HCT116 (cell line): ENCODE measurements around the gene PRKCA. TPM values are rescaled to one million over a fixed set of nuclear protein-coding genes. Genes with fewer than 3 reads are reported as not detected.

Source experiments
- ATAC-seq: fragments of 200-7000 bp; cut with Tn5 transposase; 2 replicates; pipeline ENCODE4 v1.9.1; 2020; ENCODE audit warnings: mild to moderate bottlenecking, moderate library complexity
- BruUV-seq: library from RNA; stranded (reverse); fragments of 400-500 nt; replicated peaks from 2 replicates; lab custom pipeline; 2021; lab: Mats Ljungman, UMichigan
- CTCF ChIA-PET: fragments of 300-600 bp; sonication (Branson Sonifier 250); formaldehyde crosslinking; loops from one replicate; lab custom pipeline; 2021; ENCODE audit warnings: antibody characterized with exemption; lab: Charles Lee
- POLR2A ChIA-PET: fragments of 300-600, 350-600 bp; sonication (Branson Sonifier 250); formaldehyde crosslinking; loops from one replicate; lab custom pipeline; 2021; ENCODE audit warnings: antibody characterized with exemption; lab: Charles Lee
- RAD21 ChIA-PET, 2 experiments: fragments of 300-600 bp; sonication (Branson Sonifier 250); formaldehyde crosslinking; loops; one replicate each; lab custom pipeline; 2023; ENCODE audit warnings: low total read pairs in 2 of 2; ENCODE audit not compliant: uncharacterized antibody in 2 of 2, unreplicated experiment in 2 of 2, low non-redundant PET in 1 of 2; lab: Charles Lee
- DNase-seq: peaks from one replicate; pipeline ENCODE4 v3.0.0-alpha.2; 2010; ENCODE audit warnings: low read depth, low spot score
- H2AFZ ChIP-seq: fragments of 200-600 bp; shearing (Covaris generic), sonication (generic); 2 replicates; pipeline ENCODE4 v1.6.1; 2017; ENCODE audit warnings: low read depth, mixed run types, mixed read lengths, antibody characterized with exemption, low read length; ENCODE audit not compliant: poor library complexity, severe bottlenecking
- H3K27ac ChIP-seq: 2 replicates; pipeline ENCODE4 v1.5.1; 2012; ENCODE audit warnings: low read depth, low read length
- H3K27me3 ChIP-seq: fragments of 200-600 bp; sonication (generic); 2 replicates; pipeline ENCODE4 v1.6.1; 2016; ENCODE audit warnings: mixed run types, low read length, mixed read lengths; ENCODE audit not compliant: insufficient read depth
- H3K36me3 ChIP-seq, 2 experiments: fragments of 200-500 bp in 1 of 2; fragments of 200-600 bp in 1 of 2; sonication (Bioruptor generic) in 1 of 2; sonication (generic) in 1 of 2; 2 replicates each; pipeline versions ENCODE4 v1.5.1 to v1.6.1; 2014 to 2016; ENCODE audit warnings: low read length in 2 of 2, inconsistent platforms in 1 of 2, mixed read lengths in 1 of 2, mixed run types in 1 of 2; ENCODE audit not compliant: insufficient read depth in 2 of 2, control insufficient read depth in 1 of 2
- H3K4me1 ChIP-seq, 2 experiments: fragments of 200-600 bp in 1 of 2; sonication (generic) in 1 of 2; 2 replicates each; pipeline versions ENCODE4 v1.5.1 to v1.6.1; 2012 to 2017; ENCODE audit warnings: low read length in 2 of 2, inconsistent platforms in 1 of 2, mild to moderate bottlenecking in 1 of 2, mixed read lengths in 1 of 2, mixed run types in 1 of 2, moderate library complexity in 1 of 2; ENCODE audit not compliant: insufficient read depth in 2 of 2, control insufficient read depth in 1 of 2
- H3K4me2 ChIP-seq: fragments of 200-600 bp; sonication (generic); 2 replicates; pipeline ENCODE4 v1.6.1; 2017; ENCODE audit warnings: mixed run types, low read length, mixed read lengths
- H3K4me3 ChIP-seq, 2 experiments: fragments of 200-600 bp in 1 of 2; sonication (generic) in 1 of 2; replicated peaks in 1 of 2; 2 replicates each; pipeline ENCODE4 v1.5.1; 2011 to 2016; ENCODE audit warnings: low read length in 2 of 2, control low read depth in 1 of 2, low read depth in 1 of 2, mild to moderate bottlenecking in 1 of 2, mixed read lengths in 1 of 2, mixed run types in 1 of 2
- H3K79me2 ChIP-seq: fragments of 200-600 bp; sonication (generic); 2 replicates; pipeline ENCODE4 v1.6.1; 2017; ENCODE audit warnings: mild to moderate bottlenecking, mixed run types, low read length, moderate library complexity, mixed read lengths; ENCODE audit not compliant: insufficient read depth
- H3K9ac ChIP-seq: fragments of 200-600 bp; sonication (generic); 2 replicates; pipeline ENCODE4 v1.6.1; 2016; ENCODE audit warnings: low read length, mixed read lengths
- H3K9me2 ChIP-seq: fragments of 200-600 bp; sonication (generic), shearing (Covaris generic); 2 replicates; pipeline ENCODE4 v1.6.1; 2017; ENCODE audit warnings: mixed run types, mild to moderate bottlenecking, moderate library complexity; ENCODE audit not compliant: insufficient read depth
- H3K9me3 ChIP-seq, 2 experiments: fragments of 200-500 bp in 1 of 2; fragments of 200-600 bp in 1 of 2; sonication (Bioruptor generic) in 1 of 2; sonication (generic) in 1 of 2; 2 replicates each; pipeline ENCODE4 v1.6.1; 2014 to 2017; ENCODE audit warnings: low read length in 2 of 2, mixed read lengths in 2 of 2, inconsistent platforms in 1 of 2, low read depth in 1 of 2, mild to moderate bottlenecking in 1 of 2, mixed run types in 1 of 2, moderate library complexity in 1 of 2; ENCODE audit not compliant: control insufficient read depth in 1 of 2, insufficient read depth in 1 of 2
- H4K20me1 ChIP-seq: fragments of 200-600 bp; sonication (generic), shearing (Covaris generic); 2 replicates; pipeline ENCODE4 v1.6.1; 2017; ENCODE audit warnings: mixed run types, mild to moderate bottlenecking, moderate library complexity; ENCODE audit not compliant: insufficient read depth
- CEBPB ChIP-seq: IDR thresholded peaks from 2 replicates; pipeline ENCODE4 v1.6.1; 2012; ENCODE audit warnings: low read depth
- EGR1 ChIP-seq: IDR thresholded peaks from 2 replicates; pipeline ENCODE4 v1.6.1; 2012; ENCODE audit warnings: low read depth
- EZH2phosphoT487 ChIP-seq: fragments of 200-600 bp; IDR thresholded peaks from 2 replicates; pipeline ENCODE4 v1.6.1; 2018; ENCODE audit warnings: antibody characterized with exemption, borderline replicate concordance
- FOSL1 ChIP-seq: IDR thresholded peaks from 2 replicates; pipeline ENCODE4 v1.6.1; 2012; ENCODE audit warnings: low read depth
- JUND ChIP-seq: IDR thresholded peaks from 2 replicates; pipeline ENCODE4 v1.6.1; 2012
- MAX ChIP-seq: IDR thresholded peaks from 2 replicates; pipeline ENCODE4 v1.6.1; 2012
- POLR2A ChIP-seq: IDR thresholded peaks from 2 replicates; pipeline ENCODE4 v1.7.0; 2011; ENCODE audit warnings: borderline replicate concordance; ENCODE audit not compliant: insufficient read depth, insufficient read length; ENCODE audit errors: extremely low read depth
- REST ChIP-seq: IDR thresholded peaks from 2 replicates; pipeline ENCODE4 v1.6.1; 2012; ENCODE audit warnings: low read depth
- SP1 ChIP-seq: IDR thresholded peaks from 2 replicates; pipeline ENCODE4 v1.6.1; 2012; ENCODE audit warnings: low read depth
- TCF7L2 ChIP-seq: IDR thresholded peaks from 2 replicates; pipeline ENCODE4 v1.7.0; 2011; ENCODE audit warnings: borderline replicate concordance, inconsistent platforms; ENCODE audit not compliant: insufficient read depth, insufficient read length; ENCODE audit errors: extremely low read depth
- YY1 ChIP-seq: IDR thresholded peaks from 2 replicates; pipeline ENCODE4 v1.6.1; 2011; ENCODE audit warnings: low read length, low read depth, moderate library complexity, mild to moderate bottlenecking; ENCODE audit not compliant: insufficient replicate concordance; ENCODE audit errors: extremely low read depth
- ZBTB33 ChIP-seq: IDR thresholded peaks from 2 replicates; pipeline ENCODE4 v1.6.1; 2011; ENCODE audit warnings: mild to moderate bottlenecking, low read length, moderate library complexity; ENCODE audit not compliant: insufficient replicate concordance; ENCODE audit errors: extremely low read depth
- intact Hi-C: fragments of 100-400 bp; cut with micrococcal nuclease; formaldehyde crosslinking; loops from 2 replicates; pipeline ENCODE4 v1.10.0; 2022
- total RNA-seq: library from RNA; stranded (reverse); gene quantifications from one replicate; pipeline ENCODE4 v1.2.1, GENCODE V29; 2021; ENCODE audit not compliant: unreplicated experiment
- TF ChIP-seq, protein P1 (sequence below), 3 experiments: fragments of 200-600 bp in 1 of 3; sonication (generic) in 1 of 3; IDR thresholded peaks in 2 of 3; conservative IDR thresholded peaks in 1 of 3; 2 replicates each; pipeline ENCODE4 v1.5.1; 2012 to 2017; ENCODE audit warnings: low read depth in 2 of 3, low read length in 2 of 3, antibody characterized with exemption in 1 of 3, borderline replicate concordance in 1 of 3, control low read depth in 1 of 3, mild to moderate bottlenecking in 1 of 3, mixed read lengths in 1 of 3, mixed run types in 1 of 3, moderate library complexity in 1 of 3; ENCODE audit not compliant: insufficient read depth in 1 of 3

Gene PRKCA
- total RNA-seq, 1 experiment from 2014 or later: 18.8 TPM

GRCh38 chr17:66283971-66284370 lies 18.4 kb upstream of the PRKCA start:
- ChIA-PET RAD21 (no interaction called here), CTCF (no interaction called here), POLR2A (no interaction called here)
- Histone ChIP-seq H4K20me1 (no peaks in the 10 kb centered on the region), H3K4me3 (no peak overlapping the region), H3K79me2 (no peaks in the 10 kb centered on the region), H3K36me3 (no peaks in the 10 kb centered on the region), H3K9me3 (no peaks in the 10 kb centered on the region), H3K4me1 (no peaks in the 10 kb centered on the region), H2AFZ (no peak overlapping the region), H3K4me2 (no peak overlapping the region), H3K9me2 (no peaks in the 10 kb centered on the region), H3K27ac (no peak overlapping the region), H3K27me3 (no peaks in the 10 kb centered on the region), H3K9ac (no peak overlapping the region)
- TF ChIP-seq CEBPB (no peak), MAX (no peak), FOSL1 (no peak), POLR2A (no peak), SP1 (no peak), EZH2phosphoT487 (no peak), YY1 (no peak)
- ATAC-seq (no peak), DNase-seq (no peak)
- BruUV-seq: no TSS peak
- intact Hi-C loops: no loop called here

GRCh38 chr17:66285149-66285548 lies 17.3 kb upstream of the PRKCA start:
- Histone ChIP-seq H3K9ac (no peak overlapping the region), H3K27me3 (no peaks in the 10 kb centered on the region), H2AFZ (no peak overlapping the region), H3K9me3 (no peaks in the 10 kb centered on the region), H3K4me2 (no peak overlapping the region), H3K36me3 (no peaks in the 10 kb centered on the region), H3K4me3 (no peak overlapping the region), H4K20me1 (no peaks in the 10 kb centered on the region), H3K27ac (no peak overlapping the region), H3K4me1 (no peaks in the 10 kb centered on the region), H3K9me2 (no peaks in the 10 kb centered on the region), H3K79me2 (no peaks in the 10 kb centered on the region)
- RAD21 ChIA-PET: no interaction called here
- DNase-seq: no peak
- POLR2A ChIA-PET: no interaction called here
- CTCF ChIA-PET: no interaction called here
- no peak for ATAC-seq
- no TSS peak for BruUV-seq
- intact Hi-C loops: no loop called here
- no peak for TF ChIP-seq ZBTB33
- TF ChIP-seq EGR1: no peak
- no peak for TF ChIP-seq TCF7L2
- TF ChIP-seq MAX: no peak
- no peak for TF ChIP-seq REST
- TF ChIP-seq, protein P1, sequence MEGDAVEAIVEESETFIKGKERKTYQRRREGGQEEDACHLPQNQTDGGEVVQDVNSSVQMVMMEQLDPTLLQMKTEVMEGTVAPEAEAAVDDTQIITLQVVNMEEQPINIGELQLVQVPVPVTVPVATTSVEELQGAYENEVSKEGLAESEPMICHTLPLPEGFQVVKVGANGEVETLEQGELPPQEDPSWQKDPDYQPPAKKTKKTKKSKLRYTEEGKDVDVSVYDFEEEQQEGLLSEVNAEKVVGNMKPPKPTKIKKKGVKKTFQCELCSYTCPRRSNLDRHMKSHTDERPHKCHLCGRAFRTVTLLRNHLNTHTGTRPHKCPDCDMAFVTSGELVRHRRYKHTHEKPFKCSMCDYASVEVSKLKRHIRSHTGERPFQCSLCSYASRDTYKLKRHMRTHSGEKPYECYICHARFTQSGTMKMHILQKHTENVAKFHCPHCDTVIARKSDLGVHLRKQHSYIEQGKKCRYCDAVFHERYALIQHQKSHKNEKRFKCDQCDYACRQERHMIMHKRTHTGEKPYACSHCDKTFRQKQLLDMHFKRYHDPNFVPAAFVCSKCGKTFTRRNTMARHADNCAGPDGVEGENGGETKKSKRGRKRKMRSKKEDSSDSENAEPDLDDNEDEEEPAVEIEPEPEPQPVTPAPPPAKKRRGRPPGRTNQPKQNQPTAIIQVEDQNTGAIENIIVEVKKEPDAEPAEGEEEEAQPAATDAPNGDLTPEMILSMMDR (IDR thresholded peaks at IDR 0.05 in 2 of 3, conservative IDR thresholded peaks at IDR 0.05 in 1 of 3; ENCODE audit: borderline replicate concordance in 1 of 3, insufficient read depth in 1 of 3, low read depth in 2 of 3, low read length in 2 of 3): no peak
- TF ChIP-seq JUND: no peak
